A549 (cell line): ENCODE data around the gene ITGB7. TPM values are rescaled to one million over a fixed set of nuclear protein-coding genes. Genes with fewer than 3 reads are reported as not detected.

Source experiments
- ATAC-seq, 2 experiments: fragments of 200-7000 bp in 1 of 2; fragments of >200 bp in 1 of 2; cut with Nextera tagmentation in 1 of 2; cut with Tn5 transposase in 1 of 2; 3 replicates each; pipeline versions ENCODE4 v1.8.0 to v1.9.1; 2018 to 2020; ENCODE audit warnings: mild to moderate bottlenecking in 1 of 2, moderate library complexity in 1 of 2
- CTCF ChIA-PET: fragments of 300-600 bp; sonication (Branson Sonifier 250); formaldehyde crosslinking; extraction: SDS; loops from one replicate; lab custom pipeline; 2021; ENCODE audit warnings: antibody characterized with exemption, inconsistent platforms; lab: Yijun Ruan, JAX
- POLR2A ChIA-PET: fragments of 350-600 bp; formaldehyde crosslinking; extraction: SDS; loops from one replicate; lab custom pipeline; 2021; ENCODE audit warnings: antibody characterized with exemption, inconsistent platforms; lab: Yijun Ruan, JAX
- DNase-seq, 2 experiments: peaks; one replicate each; pipeline versions ENCODE4 v3.0.0 to v3.0.0-alpha.2; 2011 to 2016; ENCODE audit warnings: low read depth in 1 of 2, low spot score in 1 of 2
- FAIRE-seq: peaks from 2 replicates; lab custom pipeline; 2011; peaks lifted over from hg19 to GRCh38; lab: Jason Lieb, UNC
- H3K27ac ChIP-seq, 2 experiments: fragments of >200 bp; sonication (Bioruptor Twin); formaldehyde crosslinking; 3 replicates each; pipeline ENCODE4 v1.5.1; 2016 to 2017
- H3K4me1 ChIP-seq: fragments of >200 bp; sonication (Bioruptor Twin); formaldehyde crosslinking; 3 replicates; pipeline ENCODE4 v1.6.1; 2016
- H3K4me2 ChIP-seq: fragments of >200 bp; sonication (Bioruptor Twin); formaldehyde crosslinking; 3 replicates; pipeline ENCODE4 v1.6.1; 2016
- H3K4me3 ChIP-seq: fragments of >200 bp; sonication (Bioruptor Twin); formaldehyde crosslinking; 3 replicates; pipeline ENCODE4 v1.5.1; 2016
- H3K9me3 ChIP-seq: fragments of >200 bp; sonication (Bioruptor Twin); formaldehyde crosslinking; 3 replicates; pipeline ENCODE4 v1.6.1; 2016
- BCL3 ChIP-seq: fragments of >200 bp; sonication (Bioruptor Twin); formaldehyde crosslinking; IDR thresholded peaks from 3 replicates; pipeline ENCODE4 v1.6.1; 2016
- CBX8 ChIP-seq: fragments of 200-600 bp; sonication (generic); IDR thresholded peaks from 2 replicates; pipeline ENCODE4 v1.6.1; 2016
- CHD2 ChIP-seq: fragments of 150-350 bp; IDR thresholded peaks from 2 replicates; pipeline ENCODE4 v1.6.1; 2014; ENCODE audit warnings: low read length; ENCODE audit not compliant: partially characterized antibody
- CTCF ChIP-seq: fragments of >200 bp; sonication (Bioruptor Twin); formaldehyde crosslinking; IDR thresholded peaks from 3 replicates; pipeline ENCODE4 v1.5.1; 2016
- E2F6 ChIP-seq: IDR thresholded peaks from 2 replicates; pipeline ENCODE4 v1.6.1; 2012; ENCODE audit warnings: low read depth, borderline replicate concordance
- ELK1 ChIP-seq: fragments of 150-350 bp; IDR thresholded peaks from 2 replicates; pipeline ENCODE4 v1.6.1; 2014; ENCODE audit warnings: low read depth, mild to moderate bottlenecking, low read length
- FOSB ChIP-seq: fragments of 250-450 bp; sonication (Bioruptor Pico); IDR thresholded peaks from 2 replicates; pipeline ENCODE4 v1.5.0; 2020; ENCODE audit warnings: mild to moderate bottlenecking, moderate library complexity
- HEYL ChIP-seq: fragments of 250-450 bp; sonication (Bioruptor Pico); IDR thresholded peaks from 2 replicates; pipeline ENCODE4 v1.8.0; 2021; ENCODE audit warnings: mild to moderate bottlenecking, moderate library complexity
- HOXB5 ChIP-seq: fragments of 250-450 bp; sonication (Bioruptor Pico); IDR thresholded peaks from 2 replicates; pipeline ENCODE4 v1.5.0; 2020; ENCODE audit warnings: mild to moderate bottlenecking, moderate library complexity
- MAFK ChIP-seq: fragments of 450-650 bp; IDR thresholded peaks from 2 replicates; pipeline ENCODE4 v1.6.1; 2014; ENCODE audit not compliant: partially characterized antibody
- MAX ChIP-seq: IDR thresholded peaks from 2 replicates; pipeline ENCODE4 v1.6.1; 2012
- MAZ ChIP-seq: fragments of 150-350 bp; IDR thresholded peaks from 2 replicates; pipeline ENCODE4 v1.6.1; 2014; ENCODE audit warnings: antibody characterized with exemption, low read depth, low read length, borderline replicate concordance
- PBX3 ChIP-seq: IDR thresholded peaks from 2 replicates; pipeline ENCODE4 v1.6.1; 2012
- PHF8 ChIP-seq: fragments of 200-600 bp; sonication (generic); IDR thresholded peaks from 2 replicates; pipeline ENCODE4 v1.6.1; 2016; ENCODE audit warnings: low read depth, mild to moderate bottlenecking, antibody characterized with exemption, moderate library complexity, borderline replicate concordance
- POLR2A ChIP-seq: IDR thresholded peaks from 2 replicates; pipeline ENCODE4 v1.6.1; 2012; ENCODE audit warnings: mild to moderate bottlenecking, low read length
- REST ChIP-seq: fragments of 200-600 bp; sonication (generic); IDR thresholded peaks from 2 replicates; pipeline ENCODE4 v1.6.1; 2016; ENCODE audit warnings: antibody characterized with exemption, mild to moderate bottlenecking, moderate library complexity
- SMC3 ChIP-seq: fragments of >200 bp; sonication (Bioruptor Twin); formaldehyde crosslinking; IDR thresholded peaks from 3 replicates; pipeline ENCODE4 v1.6.1; 2018; ENCODE audit warnings: inconsistent platforms
- TP53 ChIP-seq: fragments of 250-450 bp; sonication (Bioruptor Pico); IDR thresholded peaks from 2 replicates; pipeline ENCODE4 v1.5.0; 2021; ENCODE audit warnings: mild to moderate bottlenecking, moderate library complexity
- WGBS: methylation state at CpG from one replicate; pipeline ENCODE4 v1.1.6; 2017; ENCODE audit errors: missing lambda C conversion rate; 5-methylcytosine and 5-hydroxymethylcytosine counted together
- polyA plus RNA-seq, 4 experiments: library from polyadenylated mRNA; depleted of rRNA in 3 of 4; stranded (reverse); fragments of >200 nt; fragmentation: RNase III in 1 of 4; extraction: RNeasy Plus Mini Kit Qiagen cat#74134 plus additional on column Dnase treatment in 1 of 4; gene quantifications; 2 replicates in 3 of 4; 3 replicates in 1 of 4; pipeline ENCODE4 v1.2.3, GENCODE V29; 2011 to 2017

The ITGB7 gene
- polyA plus RNA-seq, 2 of the 4 experiments (the other 2 are of a cell fraction) = 0.54 to 0.56 TPM

- ChIA-PET CTCF (interaction anchor here (0.7 to 36.2 kb wide), 11 partner anchors 15 to 148 kb away, joined by 3 to 1046 read pairs (median 9); partner anchors contain the start of genes CSAD, ITGB7, MYG1 and PFDN5), POLR2A (interaction anchor here (0.6 to 2.0 kb wide), 5 partner anchors 15 to 130 kb away, joined by 3 to 9 read pairs (median 4); partner anchors contain the start of genes CSAD, SPRYD3 and ZNF740)
- Histone ChIP-seq H3K4me2 (no peak overlapping the region), H3K9me3 (no peaks in the 10 kb centered on the region), H3K4me3 (no peak overlapping the region), H3K27ac (no peak overlapping the region), H3K4me1 (peaks cover 26% of the 10 kb centered on the region)
- ATAC-seq (no peak), FAIRE-seq (no peak), DNase-seq (no peak)
- 89% methylated on average over 10 of the region's 10 CpGs for WGBS
- no peak for TF ChIP-seq BCL3
- TF ChIP-seq CBX8 = no peak
- no peak for TF ChIP-seq CHD2
- no peak for TF ChIP-seq MAFK
- no peak for TF ChIP-seq SMC3
- no peak for TF ChIP-seq FOSB (CRISPR knock-in tag)
- TF ChIP-seq TP53 (CRISPR knock-in tag) = no peak
- no peak for TF ChIP-seq HEYL (CRISPR knock-in tag)
- TF ChIP-seq ELK1 = no peak
- no peak for TF ChIP-seq PBX3
- no peak for TF ChIP-seq E2F6
- TF ChIP-seq POLR2A = no peak
- TF ChIP-seq MAZ = no peak
- TF ChIP-seq PHF8 = no peak
Measured at GRCh38 chr12:53195516-53196420, 11.3 kb downstream of the ITGB7 start.

- Histone ChIP-seq H3K4me3 (no peak overlapping the region), H3K4me1 (peaks cover 32% of the 10 kb centered on the region), H3K27ac (no peak overlapping the region), H3K9me3 (no peaks in the 10 kb centered on the region), H3K4me2 (no peak overlapping the region)
- TF ChIP-seq E2F6 = no peak
- no peak for TF ChIP-seq MAX
- 0 out of 2 replicates have a peak, but pooled peaks have one; percentile 34 for TF ChIP-seq REST
- no peak for TF ChIP-seq HOXB5 (CRISPR knock-in tag)
- no peak for TF ChIP-seq CTCF
- CTCF ChIA-PET = interaction anchor here (0.5 to 36.2 kb wide), 11 partner anchors 14 to 174 kb away, joined by 3 to 1046 read pairs (median 9); partner anchors contain the start of genes CSAD, ITGB7, MYG1 and PFDN5
- DNase-seq (no peak), FAIRE-seq (no peak), ATAC-seq (no peak)
- POLR2A ChIA-PET = interaction anchor here (0.6 to 2.0 kb wide), 5 partner anchors 15 to 129 kb away, joined by 3 to 9 read pairs (median 4); partner anchors contain the start of genes CSAD, SPRYD3 and ZNF740
- WGBS = 96% methylated on average over 1 of the region's 1 CpG
Measured at GRCh38 chr12:53194973-53195372, 12.1 kb downstream of the ITGB7 start.
